HUES64 (cell line): Measurements from ENCODE around the gene ACOT9.

ENCODE experiments used
- H3K27ac ChIP-seq: 2 replicates; pipeline ENCODE4 v1.7.0; 2013; ENCODE audit warnings: low read depth, low read length, inconsistent platforms
- H3K27me3 ChIP-seq: 2 replicates; pipeline ENCODE4 v1.6.1; 2013; ENCODE audit warnings: mild to moderate bottlenecking, low read length; ENCODE audit not compliant: insufficient read depth
- H3K36me3 ChIP-seq: 2 replicates; pipeline ENCODE4 v1.6.1; 2013; ENCODE audit warnings: mild to moderate bottlenecking, low read length; ENCODE audit not compliant: insufficient read depth
- H3K4me1 ChIP-seq: 2 replicates; pipeline ENCODE4 v1.6.1; 2013; ENCODE audit warnings: mild to moderate bottlenecking, low read length, moderate library complexity; ENCODE audit not compliant: insufficient read depth
- H3K4me3 ChIP-seq: 2 replicates; pipeline ENCODE4 v1.5.1; 2013; ENCODE audit warnings: mild to moderate bottlenecking, low read length, moderate library complexity
- H3K9ac ChIP-seq: 2 replicates; pipeline ENCODE4 v1.6.1; 2013; ENCODE audit warnings: mild to moderate bottlenecking, low read depth, low read length
- H3K9me3 ChIP-seq: 2 replicates; pipeline ENCODE4 v1.6.1; 2013; ENCODE audit warnings: low read depth, low read length; ENCODE audit not compliant: insufficient read depth
- WGBS: fragments of 150-250, 120-280 bp; methylation state at CpG from one replicate; pipeline ENCODE4 v1.1.7; 2013; ENCODE audit warnings: missing lambda C conversion rate; 5-methylcytosine and 5-hydroxymethylcytosine counted together

The ACOT9 gene

DNA sequence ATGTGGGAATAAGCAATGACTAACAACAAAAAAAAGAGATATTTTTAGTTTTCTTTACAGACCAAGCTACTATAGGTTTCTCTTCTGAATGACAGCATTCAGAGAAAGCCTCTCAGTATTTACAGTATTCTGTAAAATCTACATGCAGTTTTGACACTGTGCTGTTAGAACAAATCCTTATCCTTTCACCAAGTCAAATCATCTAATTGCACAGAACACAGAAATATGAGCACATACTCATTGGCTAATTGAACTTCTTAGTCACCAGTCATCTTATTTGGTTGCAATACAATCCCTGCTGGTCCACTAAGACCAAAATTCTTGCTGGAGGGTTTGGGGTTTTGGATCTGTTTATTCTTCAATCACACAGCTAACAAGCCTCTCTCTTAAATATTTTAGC lies 5.7 kb downstream of the ACOT9 start:
- Histone ChIP-seq H3K4me3 (no peak overlapping the region), H3K9ac (no peak overlapping the region), H3K27ac (no peak overlapping the region), H3K9me3 (no peaks in the 10 kb centered on the region), H3K36me3 (peaks cover 7% of the 10 kb centered on the region; the same call in 1 of the 2 replicates), H3K4me1 (no peaks in the 10 kb centered on the region), H3K27me3 (no peaks in the 10 kb centered on the region)

GRCh38 chrX:23736030-23736429 lies 7.0 kb downstream of the ACOT9 start:
- H3K27ac ChIP-seq = no peak overlapping the region
- no peaks in the 10 kb centered on the region for H3K27me3 ChIP-seq
- H3K9me3 ChIP-seq = no peaks in the 10 kb centered on the region
- no peaks in the 10 kb centered on the region for H3K4me1 ChIP-seq
- H3K36me3 ChIP-seq = peaks cover 12% of the 10 kb centered on the region
- WGBS = no CpG with 5 or more reads among the region's 3 CpGs
- H3K4me3 ChIP-seq = no peak overlapping the region
- no peak overlapping the region for H3K9ac ChIP-seq

GRCh38 chrX:23732704-23733103 lies 10.4 kb downstream of the ACOT9 start:
- Histone ChIP-seq H3K9me3 (no peaks in the 10 kb centered on the region), H3K27ac (no peak overlapping the region), H3K27me3 (no peaks in the 10 kb centered on the region), H3K4me3 (no peak overlapping the region), H3K4me1 (no peaks in the 10 kb centered on the region), H3K36me3 (peaks cover 38% of the 10 kb centered on the region), H3K9ac (no peak overlapping the region)
- WGBS = 78% methylated on average over 1 of the region's 5 CpGs

DNA sequence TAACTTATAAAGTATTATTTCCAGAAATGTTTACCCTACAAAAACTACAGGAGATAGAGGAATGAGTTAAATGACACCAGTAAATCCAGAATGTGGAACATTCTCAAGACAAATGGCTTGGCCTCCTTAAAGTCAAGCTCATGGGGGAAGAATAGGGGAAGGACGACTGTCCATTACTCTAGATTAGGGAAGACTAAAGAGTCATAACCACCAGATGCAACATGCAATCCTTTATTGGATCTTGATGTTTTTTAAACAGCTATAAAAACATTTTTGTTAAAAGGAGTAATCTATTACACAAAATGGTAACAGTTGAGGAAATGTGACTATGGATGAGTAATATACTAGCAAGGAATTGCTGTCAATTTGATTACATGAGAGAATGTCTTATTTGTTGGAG lies 11.1 kb downstream of the ACOT9 start:
- no peak overlapping the region for H3K9ac ChIP-seq
- no peaks in the 10 kb centered on the region for H3K9me3 ChIP-seq
- H3K27me3 ChIP-seq = no peaks in the 10 kb centered on the region
- no peak overlapping the region for H3K4me3 ChIP-seq
- WGBS = 71% methylated on average over 1 of the region's 1 CpG
- H3K27ac ChIP-seq = no peak overlapping the region
- H3K4me1 ChIP-seq = no peaks in the 10 kb centered on the region
- H3K36me3 ChIP-seq = peaks cover 43% of the 10 kb centered on the region

DNA sequence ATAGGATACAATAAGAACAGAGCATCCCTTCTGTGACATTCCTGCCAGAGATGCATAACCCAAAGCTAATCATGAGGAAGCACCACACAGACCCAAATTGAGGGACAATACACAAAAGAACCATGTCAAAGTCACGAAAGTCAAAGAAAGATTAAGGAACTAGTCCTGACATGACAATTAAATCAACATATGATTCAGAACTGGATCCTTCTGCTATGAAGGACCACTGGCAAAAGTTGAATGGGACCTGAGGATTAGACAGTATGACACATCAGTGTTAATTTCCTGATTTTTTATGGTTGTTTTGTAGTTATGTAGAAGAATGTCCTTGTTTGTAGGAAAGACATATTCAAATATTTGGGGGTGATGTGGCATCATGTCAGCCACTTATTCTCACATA lies 13.9 kb downstream of the ACOT9 start:
- H3K9ac ChIP-seq = no peak overlapping the region
- no peak overlapping the region for H3K4me3 ChIP-seq
- no peaks in the 10 kb centered on the region for H3K27me3 ChIP-seq
- peaks cover 49% of the 10 kb centered on the region for H3K36me3 ChIP-seq
- WGBS = 92% methylated on average over 1 of the region's 1 CpG
- no peaks in the 10 kb centered on the region for H3K4me1 ChIP-seq
- H3K9me3 ChIP-seq = no peaks in the 10 kb centered on the region
- no peak overlapping the region for H3K27ac ChIP-seq

- WGBS = 92% methylated on average over 3 of the region's 3 CpGs
Observed at GRCh38 chrX:23727206-23727605, 15.9 kb downstream of the ACOT9 start.

DNA sequence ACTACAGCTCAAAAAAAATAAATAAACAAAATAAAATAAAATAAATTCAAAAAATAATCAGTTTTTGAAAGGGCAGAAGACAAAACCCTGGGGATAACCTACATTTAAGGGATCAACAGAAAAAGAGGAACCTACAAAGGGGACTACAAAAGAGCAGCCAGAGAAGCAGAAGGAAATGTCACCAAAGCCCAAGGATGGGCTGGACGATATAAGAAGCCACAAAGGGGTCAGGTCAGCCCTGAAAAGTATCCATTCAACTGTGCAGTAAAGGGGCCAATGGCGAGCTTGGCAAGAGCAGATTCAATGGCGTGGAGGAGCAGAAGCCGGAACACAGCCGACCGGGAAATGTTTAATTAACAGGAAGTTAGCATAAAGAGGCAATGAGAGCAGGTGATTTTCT lies 16.9 kb downstream of the ACOT9 start:
- Histone ChIP-seq H3K9me3 (no peaks in the 10 kb centered on the region), H3K9ac (no peak overlapping the region), H3K4me1 (no peaks in the 10 kb centered on the region), H3K27ac (no peak overlapping the region), H3K36me3 (peaks cover 57% of the 10 kb centered on the region), H3K27me3 (no peaks in the 10 kb centered on the region), H3K4me3 (no peak overlapping the region)
- 80% methylated on average over 6 of the region's 6 CpGs for WGBS

More at GRCh38 chrX:23727206-23727605, 15.9 kb downstream of the ACOT9 start:
- H3K27ac ChIP-seq = no peak overlapping the region
- H3K36me3 ChIP-seq = peaks cover 53% of the 10 kb centered on the region
- H3K4me1 ChIP-seq = no peaks in the 10 kb centered on the region
- no peak overlapping the region for H3K4me3 ChIP-seq
- H3K9me3 ChIP-seq = no peaks in the 10 kb centered on the region
- H3K27me3 ChIP-seq = no peaks in the 10 kb centered on the region
- H3K9ac ChIP-seq = no peak overlapping the region

- Histone ChIP-seq H3K9me3 (no peaks in the 10 kb centered on the region), H3K4me3 (no peak overlapping the region), H3K27ac (no peak overlapping the region), H3K27me3 (no peaks in the 10 kb centered on the region), H3K4me1 (no peaks in the 10 kb centered on the region), H3K36me3 (peaks cover 39% of the 10 kb centered on the region), H3K9ac (no peak overlapping the region)
- WGBS = 99% methylated on average over 8 of the region's 8 CpGs
Observed at GRCh38 chrX:23720117-23720677, 22.9 kb downstream of the ACOT9 start.

DNA sequence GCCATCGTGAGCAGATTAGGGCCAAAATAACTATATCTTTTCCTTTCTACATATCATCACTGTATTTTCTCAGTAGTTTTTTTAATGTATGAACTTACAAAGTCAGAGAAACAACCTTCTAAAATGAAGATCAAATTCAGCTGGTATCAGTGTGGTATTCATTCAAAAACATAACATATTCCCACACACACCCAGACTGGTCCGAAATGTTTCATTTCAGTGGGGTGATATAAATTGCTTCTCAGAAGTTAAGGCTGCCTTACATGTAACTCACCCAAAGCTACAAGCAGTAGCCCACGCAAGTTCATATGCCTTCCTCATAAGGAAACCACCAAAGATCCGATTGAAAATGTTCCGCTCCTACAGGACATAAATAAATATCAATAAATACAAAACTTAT lies 37.8 kb downstream of the ACOT9 start:
- no peak overlapping the region for H3K27ac ChIP-seq
- WGBS = 96% methylated on average over 3 of the region's 5 CpGs

GRCh38 chrX:23704673-23705206 lies 38.3 kb downstream of the ACOT9 start:
- peaks cover 52% of the 10 kb centered on the region for H3K36me3 ChIP-seq
- no peaks in the 10 kb centered on the region for H3K4me1 ChIP-seq
- no peaks in the 10 kb centered on the region for H3K27me3 ChIP-seq
- WGBS = 92% methylated on average over 4 of the region's 5 CpGs
- H3K9me3 ChIP-seq = no peaks in the 10 kb centered on the region
- H3K27ac ChIP-seq = no peak overlapping the region
- no peak overlapping the region for H3K4me3 ChIP-seq
- no peak overlapping the region for H3K9ac ChIP-seq

More for the DNA sequence above, 37.8 kb downstream of the ACOT9 start:
- Histone ChIP-seq H3K36me3 (peaks cover 52% of the 10 kb centered on the region), H3K27me3 (no peaks in the 10 kb centered on the region), H3K4me3 (no peak overlapping the region), H3K9ac (no peak overlapping the region), H3K9me3 (no peaks in the 10 kb centered on the region), H3K4me1 (no peaks in the 10 kb centered on the region)

- H3K36me3 ChIP-seq = peaks cover 20% of the 10 kb centered on the region
- H3K4me1 ChIP-seq = no peaks in the 10 kb centered on the region
- 0 out of 2 replicates have a peak overlapping the region, but pooled peaks have one; percentile 13 for H3K4me3 ChIP-seq
- H3K27ac ChIP-seq = no peak overlapping the region
- WGBS = 86% methylated on average over 14 of the region's 16 CpGs
- H3K9me3 ChIP-seq = no peaks in the 10 kb centered on the region
- no peak overlapping the region for H3K9ac ChIP-seq
- H3K27me3 ChIP-seq = no peaks in the 10 kb centered on the region
Observed at GRCh38 chrX:23699636-23700194, 43.4 kb downstream of the ACOT9 start.
